Stimulated activated CD8-positive, alpha-beta memory T cell treated with anti-CD3 and anti-CD28 coated beads, Interleukin-4, amount 100 ng/mL, for 4 hours (primary cell): ENCODE results near the gene ENG.
"Not testable (repeated sequence)": the region's sequence is repeated elsewhere in the genome, so short reads cannot be mapped to it uniquely, and the experiment has no call there.

ENCODE experiments used
- DNase-seq, 2 donors: peaks; one replicate each; pipeline ENCODE4 v3.0.0-alpha.2; 2020; ENCODE audit warnings: low read depth in 2 of 2, low spot score in 1 of 2

Gene ENG

DNA sequence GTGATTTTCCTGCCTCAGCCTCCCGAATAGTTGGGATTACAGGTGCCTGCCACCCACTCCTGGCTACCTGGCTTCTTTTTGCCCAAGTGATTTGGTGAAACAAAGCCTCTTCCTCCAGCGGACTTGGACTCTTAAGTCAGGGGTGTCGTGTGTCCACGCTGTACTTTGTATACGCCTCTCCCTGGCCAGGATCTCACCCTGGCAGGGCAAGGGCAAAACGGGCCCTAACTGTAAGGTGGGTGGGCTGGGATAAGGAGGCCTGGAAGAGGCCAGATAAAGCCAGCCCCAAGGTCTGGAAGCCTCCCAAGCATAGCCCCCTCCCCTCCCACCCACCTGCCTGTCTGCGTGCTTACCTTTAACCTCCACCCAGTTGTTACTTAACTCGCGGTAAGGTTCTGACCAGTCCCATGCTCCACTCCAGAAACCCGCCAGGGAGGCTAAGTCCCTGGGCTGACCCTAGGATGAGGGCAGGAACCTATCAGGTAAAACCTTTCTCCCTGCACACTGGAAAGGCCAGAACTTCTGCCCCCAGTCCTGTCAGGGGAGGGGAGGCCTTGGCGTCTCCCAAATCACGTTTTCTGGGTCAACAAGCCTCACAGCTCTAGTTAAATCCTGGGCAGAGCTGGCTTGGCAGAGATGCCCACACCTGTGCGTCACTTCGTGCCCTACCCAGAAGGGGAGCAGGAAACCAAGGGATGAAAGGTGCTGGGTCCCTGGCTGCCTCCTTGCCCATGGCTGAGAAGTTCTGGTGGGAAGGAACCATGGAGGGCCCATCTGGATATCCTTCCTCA, 60.3 kb downstream of the ENG start:
- no peak for DNase-seq

GRCh38 chr9:127793093-127793708, 61.3 kb downstream of the ENG start:
- no peak for DNase-seq

DNA sequence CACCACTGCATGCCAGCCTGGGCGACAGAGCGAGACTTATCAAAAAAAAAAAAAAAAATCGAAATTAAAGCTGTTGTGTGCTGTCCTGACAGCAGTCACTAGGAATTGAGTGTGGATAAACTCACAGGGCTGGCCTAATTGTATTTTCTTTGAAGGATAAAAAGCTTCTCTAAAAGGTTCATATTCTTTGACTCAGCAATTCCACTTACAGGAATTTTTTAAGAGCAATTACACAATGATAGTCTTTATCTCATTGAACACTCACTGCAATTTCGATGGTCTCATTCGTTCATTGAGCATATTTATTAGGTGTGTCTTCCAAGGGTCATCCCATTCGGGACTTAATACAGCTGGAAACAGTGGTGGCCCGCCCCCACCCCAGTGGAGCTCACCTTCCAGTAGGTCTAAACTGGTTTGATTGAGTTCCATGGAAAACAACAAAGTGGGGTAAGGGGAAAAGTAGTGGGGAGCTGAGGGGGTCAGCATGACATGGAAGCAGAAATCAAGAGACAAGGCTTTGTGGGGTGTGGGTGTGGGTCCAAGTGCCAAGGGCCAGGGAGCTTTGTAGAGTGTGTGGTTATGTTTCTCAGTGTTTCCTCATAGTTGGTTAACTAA, 61.9 kb downstream of the ENG start:
- no peak for DNase-seq

DNA sequence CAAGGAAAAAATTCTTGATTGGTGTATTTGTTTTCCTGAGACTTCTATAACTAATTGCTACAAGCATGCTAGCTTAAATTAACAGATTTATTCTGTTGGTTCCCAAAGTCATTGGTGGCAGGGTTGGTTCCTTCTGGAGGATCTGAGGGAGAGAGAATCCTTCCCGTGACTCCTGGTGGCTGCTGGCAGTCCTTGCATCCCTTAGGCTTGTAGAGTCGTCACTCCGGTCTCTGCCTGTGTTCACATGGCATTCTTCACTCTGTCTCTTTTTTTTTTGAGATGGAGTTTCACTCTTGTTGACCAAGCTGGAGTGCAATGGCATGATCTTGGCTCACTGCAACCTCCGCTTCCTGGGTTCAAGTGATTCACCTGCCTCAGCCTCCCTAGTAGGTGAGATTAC, 63.4 kb downstream of the ENG start:
- DNase-seq, result no peak

GRCh38 chr9:127790094-127790855, 64.2 kb downstream of the ENG start:
- no peak for DNase-seq

GRCh38 chr9:127789179-127789578, 65.3 kb downstream of the ENG start:
- DNase-seq, result no peak

- DNase-seq, result no peak
These were observed 66.0 kb downstream of the ENG start for GRCh38 chr9:127788337-127789011.

DNA sequence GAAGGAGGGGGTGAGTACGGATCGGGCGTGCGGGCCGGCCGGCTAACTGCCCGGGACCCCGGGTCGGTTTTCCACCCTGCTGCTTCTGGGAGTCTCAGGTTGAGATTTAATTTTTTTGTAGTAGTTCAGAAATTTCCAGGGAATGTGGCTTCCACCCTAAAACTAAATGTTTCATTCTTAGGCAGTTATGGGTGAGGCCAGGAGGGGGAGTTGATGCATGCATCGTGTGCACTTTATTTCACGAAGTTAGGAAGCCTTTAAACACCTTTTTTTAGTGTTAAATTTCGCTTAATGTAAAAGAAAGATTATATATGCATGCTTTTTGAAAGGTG, 67.7 kb downstream of the ENG start:
- no peak for DNase-seq

- DNase-seq, result peak; percentile 84 to 85
These were observed 68.3 kb downstream of the ENG start, which contains the start of gene CDK9 for GRCh38 chr9:127785933-127786772. TSS of gene CDK9 (plus strand) at chr9:127786034. CDS start at chr9:127786149, 115 bp downstream.

DNA sequence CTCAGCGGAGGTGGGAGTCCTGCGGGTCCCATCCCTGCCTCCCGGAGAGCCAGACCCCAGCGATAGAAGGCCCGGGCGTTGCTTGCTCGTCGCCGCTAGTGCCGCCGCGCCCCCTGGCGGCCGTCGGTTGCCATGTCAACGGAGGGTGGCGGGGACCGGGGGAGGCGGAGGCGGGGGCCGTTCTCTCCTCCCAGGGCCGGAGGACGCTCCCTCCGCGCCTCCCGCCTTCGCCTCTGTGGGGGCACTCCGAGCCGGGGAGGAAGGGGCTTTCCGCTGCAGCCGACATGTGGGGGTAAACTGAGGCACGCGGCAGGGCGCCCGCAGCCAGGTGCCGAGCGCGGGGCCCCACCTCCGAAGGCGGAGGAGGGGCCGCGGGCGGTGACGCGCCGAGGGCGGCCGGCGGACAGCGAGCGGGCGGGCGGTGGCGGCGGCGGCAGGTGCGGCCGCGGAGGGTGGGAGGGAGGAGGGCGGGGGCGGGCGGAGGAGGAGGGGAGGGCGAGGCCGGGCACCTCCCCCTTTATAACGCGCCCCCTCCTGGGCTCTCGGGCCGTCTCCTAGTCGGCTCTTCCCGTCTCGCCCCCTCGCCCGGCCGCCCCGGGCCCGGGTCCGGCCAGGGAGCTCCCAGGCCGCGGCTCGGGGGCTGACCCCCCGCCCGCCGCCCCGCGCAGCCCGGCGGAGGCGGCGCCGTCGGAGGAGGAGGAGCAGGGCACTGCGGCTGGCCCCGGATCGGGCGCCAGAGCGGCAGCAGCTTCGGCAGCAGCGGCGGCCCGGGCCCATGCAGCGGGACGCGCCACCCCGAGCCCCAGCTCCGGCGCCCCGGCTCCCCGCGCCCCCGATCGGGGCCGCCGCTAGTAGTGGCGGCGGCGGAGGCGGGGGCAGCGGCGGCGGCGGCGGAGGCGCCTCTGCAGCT, 69.2 kb downstream of the ENG start:
- DNase-seq, result peak; percentile 77 to 81

DNA sequence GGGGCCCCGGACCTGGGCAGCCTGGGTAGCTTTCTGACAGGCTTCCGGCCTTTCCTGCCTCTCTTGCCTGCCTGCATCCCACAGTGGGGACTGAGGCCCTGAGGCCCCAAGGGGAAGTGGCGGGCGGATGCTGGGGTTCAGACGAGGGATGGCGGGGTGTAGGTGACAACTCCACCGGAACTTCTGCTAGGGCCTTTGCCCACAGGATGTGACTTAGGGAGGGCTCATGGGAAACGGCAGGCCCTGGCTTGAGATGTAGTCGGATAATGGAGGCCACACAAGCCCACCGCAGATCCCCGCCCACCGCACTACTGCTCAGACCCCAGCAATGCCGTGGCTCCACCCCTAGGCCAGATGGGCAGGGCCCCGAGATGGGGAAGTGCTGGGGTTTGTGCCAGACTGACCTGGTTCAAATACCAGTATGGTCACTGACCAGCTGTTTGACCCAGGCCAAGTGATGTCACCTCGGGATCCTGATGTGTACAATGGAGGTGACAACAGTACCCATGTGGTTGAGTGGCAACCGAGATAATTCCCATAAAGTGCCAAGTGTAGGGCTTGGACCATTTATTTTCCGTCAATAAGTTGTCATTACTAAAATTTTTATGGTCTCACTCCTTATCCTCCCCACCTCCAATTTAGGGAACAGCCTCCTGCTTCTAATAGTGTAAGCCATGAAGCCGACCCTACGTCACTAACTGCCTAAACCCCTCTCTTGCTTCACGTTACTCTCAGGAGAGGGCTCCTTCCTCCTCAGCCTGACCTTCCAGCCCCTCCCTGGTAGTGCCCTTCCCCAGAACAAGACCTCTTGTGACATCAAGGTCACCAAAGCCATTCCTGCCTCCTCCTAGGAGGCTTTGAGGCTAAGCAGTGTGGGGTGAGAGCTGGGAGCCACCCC, 71.1 kb downstream of the ENG start:
- peak; percentile 42 to 59 for DNase-seq

DNA sequence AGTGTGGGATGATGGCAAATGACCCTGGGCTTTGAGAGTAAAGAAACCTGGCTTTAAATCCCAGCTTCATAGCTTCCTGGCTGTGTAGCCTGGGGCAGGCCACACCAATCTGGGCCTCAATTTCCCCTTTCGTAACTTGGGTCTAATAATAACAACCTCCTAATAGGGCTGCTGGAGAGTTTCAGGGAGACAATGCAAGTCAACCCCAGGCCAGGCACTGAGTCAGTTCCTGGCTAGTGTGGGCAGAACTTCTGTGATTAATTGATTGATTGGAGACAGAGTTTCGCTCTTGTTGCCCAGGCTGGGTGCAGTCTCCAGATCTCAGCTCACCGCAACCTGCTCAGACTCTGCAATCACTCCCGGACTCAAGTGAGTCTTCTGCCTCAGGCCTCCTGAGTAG, 72.7 kb downstream of the ENG start:
- DNase-seq, result no peak

GRCh38 chr9:127780909-127781308, 73.5 kb downstream of the ENG start:
- DNase-seq, result not testable (repeated sequence)

- DNase-seq, result no peak
These were observed 74.2 kb downstream of the ENG start for GRCh38 chr9:127780126-127780885.

GRCh38 chr9:127779136-127779981, 75.1 kb downstream of the ENG start:
- peak in 1 of 2 donors; percentile 55 for DNase-seq
